ENCODE data around the gene RAB24.

Gene RAB24

DNA sequence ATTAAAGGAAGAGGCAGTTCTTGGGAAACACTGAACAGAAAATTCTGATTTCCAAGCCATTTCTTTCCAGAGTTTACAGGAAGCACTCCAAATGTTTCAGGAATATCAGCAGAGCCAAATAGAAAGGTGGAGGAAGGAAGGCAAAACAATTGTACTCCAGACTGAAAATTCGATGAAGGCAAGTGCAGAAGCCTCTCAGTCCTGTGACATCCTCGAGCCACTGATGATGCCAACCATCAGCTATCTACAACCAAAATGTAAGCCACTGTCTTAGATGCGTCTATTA is 45.8 kb upstream of the RAB24 start:
- TF ChIP-seq BACH2 (CRISPR knock-in tag; IDR thresholded peaks at IDR 0.05; ENCODE audit: borderline replicate concordance) (no peak), ZC3H10 (CRISPR knock-in tag; IDR thresholded peaks at IDR 0.05) (no peak), ZNF565 (CRISPR knock-in tag; conservative IDR thresholded peaks at IDR 0.05; ENCODE audit: low read depth) (no peak), CSDC2 (CRISPR knock-in tag; IDR thresholded peaks at IDR 0.05) (no peak), OSR1 (CRISPR knock-in tag; IDR thresholded peaks at IDR 0.05) (no peak), PPARA (CRISPR knock-in tag; IDR thresholded peaks at IDR 0.05; ENCODE audit: borderline replicate concordance) (no peak)
- TF ChIP-seq, protein P1, sequence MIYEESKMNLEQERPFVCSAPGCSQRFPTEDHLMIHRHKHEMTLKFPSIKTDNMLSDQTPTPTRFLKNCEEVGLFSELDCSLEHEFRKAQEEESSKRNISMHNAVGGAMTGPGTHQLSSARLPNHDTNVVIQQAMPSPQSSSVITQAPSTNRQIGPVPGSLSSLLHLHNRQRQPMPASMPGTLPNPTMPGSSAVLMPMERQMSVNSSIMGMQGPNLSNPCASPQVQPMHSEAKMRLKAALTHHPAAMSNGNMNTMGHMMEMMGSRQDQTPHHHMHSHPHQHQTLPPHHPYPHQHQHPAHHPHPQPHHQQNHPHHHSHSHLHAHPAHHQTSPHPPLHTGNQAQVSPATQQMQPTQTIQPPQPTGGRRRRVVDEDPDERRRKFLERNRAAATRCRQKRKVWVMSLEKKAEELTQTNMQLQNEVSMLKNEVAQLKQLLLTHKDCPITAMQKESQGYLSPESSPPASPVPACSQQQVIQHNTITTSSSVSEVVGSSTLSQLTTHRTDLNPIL (CRISPR knock-in tag; IDR thresholded peaks at IDR 0.05; ENCODE audit: low read depth): no peak
- ATAC-seq: no peak

DNA sequence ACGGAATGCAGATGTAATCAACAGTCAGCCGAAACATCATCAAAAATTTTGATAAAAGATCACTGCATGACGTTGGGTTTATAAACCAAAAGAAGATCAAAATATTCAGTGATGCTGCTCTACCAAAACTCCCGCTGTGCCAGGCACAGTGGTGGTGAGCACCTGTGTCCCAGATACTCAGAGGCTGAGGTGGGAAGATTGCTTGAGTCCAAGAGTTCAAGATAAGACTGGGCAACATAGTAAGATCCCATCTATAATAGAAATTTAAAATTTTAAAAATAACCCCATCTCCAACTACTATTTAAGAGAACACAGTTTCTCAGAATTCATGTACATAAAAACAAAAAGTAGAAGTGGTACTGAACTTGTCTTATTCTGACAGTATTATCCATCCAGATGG is 44.2 kb upstream of the RAB24 start:
- no peak for TF ChIP-seq ZNF70 (CRISPR knock-in tag; IDR thresholded peaks at IDR 0.05)
- TF ChIP-seq ZNF8 (CRISPR knock-in tag; IDR thresholded peaks at IDR 0.05): no peak
- no peak for TF ChIP-seq ARNTL (CRISPR knock-in tag; IDR thresholded peaks at IDR 0.05; ENCODE audit: borderline replicate concordance, low read depth)
- no peak for TF ChIP-seq ESRRG (CRISPR knock-in tag; IDR thresholded peaks at IDR 0.05)
- no peak for TF ChIP-seq OSR1 (CRISPR knock-in tag; IDR thresholded peaks at IDR 0.05)
- TF ChIP-seq ZFP30 (CRISPR knock-in tag; IDR thresholded peaks at IDR 0.05): no peak
- no peak for TF ChIP-seq RARB (CRISPR knock-in tag; IDR thresholded peaks at IDR 0.05)
- TF ChIP-seq TOX (CRISPR knock-in tag; IDR thresholded peaks at IDR 0.05; ENCODE audit: borderline replicate concordance): no peak
- no peak for TF ChIP-seq ZFP3 (CRISPR knock-in tag; IDR thresholded peaks at IDR 0.05)
- TF ChIP-seq ZNF565 (CRISPR knock-in tag; conservative IDR thresholded peaks at IDR 0.05; ENCODE audit: low read depth): no peak
- TF ChIP-seq, protein P1 (CRISPR knock-in tag; IDR thresholded peaks at IDR 0.05; ENCODE audit: low read depth): no peak
- no peak for TF ChIP-seq BACH2 (CRISPR knock-in tag; IDR thresholded peaks at IDR 0.05; ENCODE audit: borderline replicate concordance)
- no peak for TF ChIP-seq SNAI2 (CRISPR knock-in tag; IDR thresholded peaks at IDR 0.05)
- no peak for TF ChIP-seq GLIS3 (CRISPR knock-in tag; IDR thresholded peaks at IDR 0.05)
- no peak for TF ChIP-seq PPARA (CRISPR knock-in tag; IDR thresholded peaks at IDR 0.05; ENCODE audit: borderline replicate concordance)
- no peak for ATAC-seq

DNA sequence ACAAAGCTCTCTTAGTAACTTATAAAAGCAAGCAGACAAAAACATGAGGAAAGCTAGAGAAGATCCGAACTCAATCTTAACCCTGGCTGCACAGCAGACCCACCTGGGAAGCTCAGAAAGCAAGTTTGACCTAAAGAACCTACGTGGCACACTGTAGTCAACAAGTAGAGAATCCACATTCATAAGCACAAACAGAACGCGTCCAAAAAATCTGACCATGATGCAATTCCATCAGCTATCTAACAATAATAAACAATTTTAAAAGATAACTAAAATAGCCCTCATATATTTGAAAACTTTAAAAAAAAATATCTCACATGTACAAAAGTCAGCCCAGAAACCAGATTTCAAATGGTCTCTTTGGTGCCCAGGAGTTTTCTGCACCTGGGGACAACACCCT is 43.3 kb upstream of the RAB24 start:
- no peak for ATAC-seq
- TF ChIP-seq ZNF565 (CRISPR knock-in tag; conservative IDR thresholded peaks at IDR 0.05; ENCODE audit: low read depth): no peak
- no peak for TF ChIP-seq ZFP3 (CRISPR knock-in tag; IDR thresholded peaks at IDR 0.05)
- TF ChIP-seq, protein P2, sequence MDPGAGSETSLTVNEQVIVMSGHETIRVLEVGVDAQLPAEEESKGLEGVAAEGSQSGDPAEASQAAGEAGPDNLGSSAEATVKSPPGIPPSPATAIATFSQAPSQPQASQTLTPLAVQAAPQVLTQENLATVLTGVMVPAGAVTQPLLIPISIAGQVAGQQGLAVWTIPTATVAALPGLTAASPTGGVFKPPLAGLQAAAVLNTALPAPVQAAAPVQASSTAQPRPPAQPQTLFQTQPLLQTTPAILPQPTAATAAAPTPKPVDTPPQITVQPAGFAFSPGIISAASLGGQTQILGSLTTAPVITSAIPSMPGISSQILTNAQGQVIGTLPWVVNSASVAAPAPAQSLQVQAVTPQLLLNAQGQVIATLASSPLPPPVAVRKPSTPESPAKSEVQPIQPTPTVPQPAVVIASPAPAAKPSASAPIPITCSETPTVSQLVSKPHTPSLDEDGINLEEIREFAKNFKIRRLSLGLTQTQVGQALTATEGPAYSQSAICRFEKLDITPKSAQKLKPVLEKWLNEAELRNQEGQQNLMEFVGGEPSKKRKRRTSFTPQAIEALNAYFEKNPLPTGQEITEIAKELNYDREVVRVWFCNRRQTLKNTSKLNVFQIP (CRISPR knock-in tag; IDR thresholded peaks at IDR 0.05; ENCODE audit: borderline replicate concordance, low read depth): no peak
- TF ChIP-seq RARB (CRISPR knock-in tag; IDR thresholded peaks at IDR 0.05): no peak
- TF ChIP-seq PPARA (CRISPR knock-in tag; IDR thresholded peaks at IDR 0.05; ENCODE audit: borderline replicate concordance): no peak
- no peak for TF ChIP-seq ZC3H10 (CRISPR knock-in tag; IDR thresholded peaks at IDR 0.05)
- TF ChIP-seq, protein P1 (CRISPR knock-in tag; IDR thresholded peaks at IDR 0.05; ENCODE audit: low read depth): no peak
- no peak for TF ChIP-seq OSR1 (CRISPR knock-in tag; IDR thresholded peaks at IDR 0.05)
- no peak for TF ChIP-seq ARNTL (CRISPR knock-in tag; IDR thresholded peaks at IDR 0.05; ENCODE audit: borderline replicate concordance, low read depth)
- TF ChIP-seq BACH2 (CRISPR knock-in tag; IDR thresholded peaks at IDR 0.05; ENCODE audit: borderline replicate concordance): no peak
- TF ChIP-seq TOX (CRISPR knock-in tag; IDR thresholded peaks at IDR 0.05; ENCODE audit: borderline replicate concordance): no peak
- no peak for TF ChIP-seq ZNF8 (CRISPR knock-in tag; IDR thresholded peaks at IDR 0.05)
- TF ChIP-seq SNAI2 (CRISPR knock-in tag; IDR thresholded peaks at IDR 0.05): no peak
- TF ChIP-seq ZNF70 (CRISPR knock-in tag; IDR thresholded peaks at IDR 0.05): no peak
- no peak for TF ChIP-seq CSDC2 (CRISPR knock-in tag; IDR thresholded peaks at IDR 0.05)
- TF ChIP-seq, protein P3, sequence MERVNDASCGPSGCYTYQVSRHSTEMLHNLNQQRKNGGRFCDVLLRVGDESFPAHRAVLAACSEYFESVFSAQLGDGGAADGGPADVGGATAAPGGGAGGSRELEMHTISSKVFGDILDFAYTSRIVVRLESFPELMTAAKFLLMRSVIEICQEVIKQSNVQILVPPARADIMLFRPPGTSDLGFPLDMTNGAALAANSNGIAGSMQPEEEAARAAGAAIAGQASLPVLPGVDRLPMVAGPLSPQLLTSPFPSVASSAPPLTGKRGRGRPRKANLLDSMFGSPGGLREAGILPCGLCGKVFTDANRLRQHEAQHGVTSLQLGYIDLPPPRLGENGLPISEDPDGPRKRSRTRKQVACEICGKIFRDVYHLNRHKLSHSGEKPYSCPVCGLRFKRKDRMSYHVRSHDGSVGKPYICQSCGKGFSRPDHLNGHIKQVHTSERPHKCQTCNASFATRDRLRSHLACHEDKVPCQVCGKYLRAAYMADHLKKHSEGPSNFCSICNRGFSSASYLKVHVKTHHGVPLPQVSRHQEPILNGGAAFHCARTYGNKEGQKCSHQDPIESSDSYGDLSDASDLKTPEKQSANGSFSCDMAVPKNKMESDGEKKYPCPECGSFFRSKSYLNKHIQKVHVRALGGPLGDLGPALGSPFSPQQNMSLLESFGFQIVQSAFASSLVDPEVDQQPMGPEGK (CRISPR knock-in tag; IDR thresholded peaks at IDR 0.05; ENCODE audit: borderline replicate concordance): no peak
- TF ChIP-seq ESRRG (CRISPR knock-in tag; IDR thresholded peaks at IDR 0.05): no peak

DNA sequence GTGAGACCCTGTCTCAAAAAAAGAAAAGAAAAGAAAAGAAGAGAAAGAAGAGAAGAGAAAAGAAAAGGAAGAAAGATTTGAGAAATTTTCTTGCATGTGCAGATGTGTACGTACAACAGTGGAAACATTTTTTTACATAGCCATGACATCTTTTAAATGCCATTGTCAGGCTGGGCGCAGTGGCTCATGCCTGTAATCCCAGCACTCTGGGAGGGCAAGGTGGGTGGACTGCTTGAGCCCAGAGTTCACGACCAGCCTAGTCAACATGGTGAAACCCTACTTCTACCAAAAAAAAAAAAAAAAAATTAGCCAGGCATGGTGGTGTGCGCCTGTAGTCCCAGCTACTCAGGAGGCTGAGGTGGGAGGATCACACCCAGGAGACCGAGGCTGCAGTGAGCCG is 41.4 kb upstream of the RAB24 start:
- no peak for TF ChIP-seq ZC3H10 (CRISPR knock-in tag; IDR thresholded peaks at IDR 0.05)
- no peak for TF ChIP-seq ISL1 (CRISPR knock-in tag; IDR thresholded peaks at IDR 0.05)
- TF ChIP-seq, protein P1 (CRISPR knock-in tag; IDR thresholded peaks at IDR 0.05; ENCODE audit: low read depth): no peak
- no peak for ATAC-seq

Measured in SK-N-SH treated with all-trans-retinoic acid at 6 μM for 48 hours (cell line).